Motor neuron (in vitro differentiated cells): Measurements from ENCODE around the gene SFXN5. TPM values are rescaled to one million over a fixed set of nuclear protein-coding genes. Genes with fewer than 3 reads are reported as not detected.
A peak's percentile ranks its signal among the peaks of the same experiment; 100 is the strongest.
"Not testable (repeated sequence)": the region's sequence is repeated elsewhere in the genome, so short reads cannot be mapped to it uniquely, and the experiment has no call there.

ENCODE experiments used
- ATAC-seq, 8 experiments: fragments of 200-7000 bp; cut with Tn5 transposase; replicated peaks in 6 of 8; 2 replicates each; pipeline ENCODE4 v1.8.0; 2021; ENCODE audit warnings: mild to moderate bottlenecking in 8 of 8, moderate library complexity in 8 of 8
- H3K27ac ChIP-seq, 2 donors: fragments of 250-450 bp; sonication (Bioruptor Pico); 2 replicates each; pipeline ENCODE4 v1.9.0; 2021; ENCODE audit warnings: antibody characterized with exemption in 2 of 2, mild to moderate bottlenecking in 2 of 2, moderate library complexity in 1 of 2
- H3K4me1 ChIP-seq, 2 donors: fragments of 250-450 bp; sonication (Bioruptor Pico); replicated peaks in 1 of 2; 2 replicates each; pipeline ENCODE4 v1.6.1; 2021; ENCODE audit warnings: antibody characterized with exemption in 2 of 2, mild to moderate bottlenecking in 2 of 2, moderate library complexity in 1 of 2
- H3K4me3 ChIP-seq, 5 donors: fragments of 250-450 bp; sonication (Bioruptor Pico); 2 replicates each; pipeline ENCODE4 v1.9.0; 2021; ENCODE audit warnings: antibody characterized with exemption in 5 of 5, mild to moderate bottlenecking in 5 of 5, moderate library complexity in 4 of 5
- whole genome bisulfite sequencing, 10 experiments: fragments of 450-650 bp; shearing (Covaris generic); methylation state at CpG; one replicate each; pipeline ENCODE4 v1.0.0; 2022; 5-methylcytosine and 5-hydroxymethylcytosine counted together
- in situ Hi-C, 9 experiments: fragments of 400-800 bp; cut with MboI; loops; one replicate each; pipeline ENCODE4 v1.15.0; 2021; ENCODE audit warnings: low sequenced_read_pairs in 9 of 9, low pct_unique_long_range_greater_than_20kb in 2 of 9; ENCODE audit not compliant: unreplicated experiment in 9 of 9
- total RNA-seq, 8 experiments: library from RNA; unstranded; fragments of 300-600 nt; gene quantifications; 2 replicates each; pipeline versions ENCODE4 v1.2.3 to v1.2.4, GENCODE V29; 2022

SFXN5 gene
- total RNA-seq, 8 experiments from 2014 or later = 6.4 to 35.6 (median 16.0) TPM

GRCh38 chr2:73069855-73070642 is 1.5 kb downstream of the SFXN5 start:
- H3K4me3 ChIP-seq = peak overlapping the region; percentile 67 to 98 (median 89)
- 0 to 21% (median 13%) methylated on average over 1 to 17 of the region's 29 CpGs for WGBS, 10 experiments
- no peak for ATAC-seq
- peak overlapping the region; percentile 41 to 48 for H3K27ac ChIP-seq
- peaks cover 10 to 14% of the 10 kb centered on the region in 2 donors for H3K4me1 ChIP-seq
- in situ Hi-C loops = no loop called here

GRCh38 chr2:73069041-73069854 is 2.3 kb downstream of the SFXN5 start:
- in situ Hi-C loops = no loop called here
- Histone ChIP-seq H3K4me3 (peak overlapping the region; percentile 67 to 98 (median 89)), H3K4me1 (peaks cover 10 to 16% of the 10 kb centered on the region in 2 donors), H3K27ac (no peak overlapping the region)
- peak in 1 of 8 experiments; percentile 1 for ATAC-seq
- 20 to 80% (median 70%) methylated on average over 1 to 6 of the region's 7 CpGs for WGBS, 10 experiments

- WGBS, 10 experiments = 86 to 100% (median 100%) methylated on average over 1 to 2 of the region's 2 CpGs; no CpG with 5 or more reads in 6 of the 10 experiments
These were observed 3.4 kb downstream of the SFXN5 start for GRCh38 chr2:73068147-73068546.

GRCh38 chr2:73067043-73067442 is 4.5 kb downstream of the SFXN5 start:
- in situ Hi-C loops = no loop called here
- Histone ChIP-seq H3K4me3 (no peak overlapping the region), H3K27ac (no peak overlapping the region), H3K4me1 (peaks cover 6 to 19% of the 10 kb centered on the region in 2 donors)
- 55 to 100% (median 92%) methylated on average over 1 to 2 of the region's 2 CpGs for WGBS, 10 experiments
- ATAC-seq = no peak

More at GRCh38 chr2:73068147-73068546, 3.4 kb downstream of the SFXN5 start:
- Histone ChIP-seq H3K4me3 (no peak overlapping the region), H3K4me1 (peaks cover 10 to 21% of the 10 kb centered on the region in 2 donors), H3K27ac (no peak overlapping the region)
- no peak for ATAC-seq
- in situ Hi-C loops = no loop called here

- 67 to 100% (median 100%) methylated on average over 1 to 5 of the region's 5 CpGs; no CpG with 5 or more reads in 4 of the 10 experiments for WGBS, 10 experiments
- peaks cover 6 to 18% of the 10 kb centered on the region in 2 donors for H3K4me1 ChIP-seq
- H3K4me3 ChIP-seq, ATAC-seq, in situ Hi-C loops, H3K27ac ChIP-seq: not testable (repeated sequence)
These were observed 6.4 kb downstream of the SFXN5 start for GRCh38 chr2:73065070-73065469.

GRCh38 chr2:73063909-73064875 is 7.3 kb downstream of the SFXN5 start:
- Histone ChIP-seq H3K27ac (no peak overlapping the region), H3K4me1 (peaks cover under 1 to 10% of the 10 kb centered on the region in 2 donors), H3K4me3 (no peak overlapping the region)
- in situ Hi-C loops = no loop called here
- WGBS, 10 experiments = 25 to 77% (median 47%) methylated on average over 2 to 7 of the region's 8 CpGs; no CpG with 5 or more reads in 1 of the 10 experiments
- ATAC-seq = peak; percentile 72 to 90 (median 84)

GRCh38 chr2:73063472-73063871 is 8.0 kb downstream of the SFXN5 start:
- ATAC-seq = peak in 3 of 8 experiments; percentile 7 to 19 (median 12)
- peaks cover 0 to 8% of the 10 kb centered on the region in 2 donors for H3K4me1 ChIP-seq
- WGBS, 10 experiments = 60 to 100% (median 75%) methylated on average over 1 to 4 of the region's 4 CpGs; no CpG with 5 or more reads in 1 of the 10 experiments
- H3K4me3 ChIP-seq = no peak overlapping the region
- in situ Hi-C loops = no loop called here
- H3K27ac ChIP-seq = no peak overlapping the region

GRCh38 chr2:73059106-73059505 is 12.4 kb downstream of the SFXN5 start:
- ATAC-seq = no peak
- no peak overlapping the region for H3K27ac ChIP-seq
- in situ Hi-C loops = no loop called here
- 72 to 100% (median 100%) methylated on average over 1 to 6 of the region's 6 CpGs; no CpG with 5 or more reads in 6 of the 10 experiments for WGBS, 10 experiments
- peaks cover 0 to 4% of the 10 kb centered on the region in 2 donors for H3K4me1 ChIP-seq
- no peak overlapping the region for H3K4me3 ChIP-seq

- WGBS, 10 experiments = 67 to 100% (median 94%) methylated on average over 1 to 4 of the region's 5 CpGs; no CpG with 5 or more reads in 3 of the 10 experiments
- Histone ChIP-seq H3K4me3 (no peak overlapping the region), H3K4me1 (no peaks in the 10 kb centered on the region), H3K27ac (no peak overlapping the region)
- in situ Hi-C loops = no loop called here
- ATAC-seq = no peak
These were observed 16.5 kb downstream of the SFXN5 start for GRCh38 chr2:73054980-73055379.

- no peak overlapping the region for H3K4me3 ChIP-seq
- 50 to 100% (median 83%) methylated on average over 1 to 4 of the region's 6 CpGs for WGBS, 10 experiments
- in situ Hi-C loops = no loop called here
- H3K27ac ChIP-seq = no peak overlapping the region
- ATAC-seq = no peak
- no peaks in the 10 kb centered on the region for H3K4me1 ChIP-seq
These were observed 18.0 kb downstream of the SFXN5 start for GRCh38 chr2:73053316-73054114.

GRCh38 chr2:73050121-73050545 is 21.4 kb downstream of the SFXN5 start:
- in situ Hi-C loops = no loop called here
- peak in 5 of 8 experiments; percentile 41 to 69 (median 50) for ATAC-seq

More at GRCh38 chr2:73050121-73050545, 21.4 kb downstream of the SFXN5 start:
- Histone ChIP-seq H3K4me1 (no peaks in the 10 kb centered on the region), H3K4me3 (no peak overlapping the region), H3K27ac (no peak overlapping the region)
- 20 to 80% (median 20%) methylated on average over 1 of the region's 6 CpGs; no CpG with 5 or more reads in 7 of the 10 experiments for WGBS, 10 experiments
